22Rv1 (cell line): ENCODE data around the gene SLC35B2.

Source experiments
- H3K27ac ChIP-seq: fragments of 450-650 bp; 2 replicates; pipeline ENCODE4 v1.5.1; 2017
- ZFX ChIP-seq: fragments of 450-650 bp; IDR thresholded peaks from 2 replicates; pipeline ENCODE4 v1.6.1; 2017; ENCODE audit warnings: antibody characterized with exemption, borderline replicate concordance
- TF ChIP-seq, protein P1 (sequence below): fragments of 450-650 bp; IDR thresholded peaks from 2 replicates; pipeline ENCODE4 v1.5.1; 2017; ENCODE audit warnings: mild to moderate bottlenecking

SLC35B2 gene

DNA sequence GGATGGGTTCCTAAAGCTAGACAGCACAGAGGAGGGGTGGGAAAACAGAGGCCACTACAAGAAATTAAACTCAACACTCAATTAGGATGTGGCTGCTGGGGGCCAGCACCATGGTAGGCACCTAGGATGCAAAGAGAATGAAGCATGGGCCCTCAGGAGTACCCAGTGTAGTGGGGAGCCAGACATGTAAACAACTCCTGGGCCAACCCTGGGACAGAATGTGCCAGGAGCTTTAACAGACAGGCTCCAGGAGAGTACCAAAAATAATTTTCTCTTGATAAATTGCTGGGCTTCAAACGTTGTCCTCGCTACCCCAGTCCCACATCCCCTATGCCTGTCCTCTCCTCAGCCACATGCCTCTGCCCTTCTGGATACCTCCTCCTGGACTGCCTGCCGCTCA lies 14.6 kb upstream of the SLC35B2 start:
- H3K27ac ChIP-seq: no peak overlapping the region
- TF ChIP-seq ZFX: no peak
- TF ChIP-seq, protein P1, sequence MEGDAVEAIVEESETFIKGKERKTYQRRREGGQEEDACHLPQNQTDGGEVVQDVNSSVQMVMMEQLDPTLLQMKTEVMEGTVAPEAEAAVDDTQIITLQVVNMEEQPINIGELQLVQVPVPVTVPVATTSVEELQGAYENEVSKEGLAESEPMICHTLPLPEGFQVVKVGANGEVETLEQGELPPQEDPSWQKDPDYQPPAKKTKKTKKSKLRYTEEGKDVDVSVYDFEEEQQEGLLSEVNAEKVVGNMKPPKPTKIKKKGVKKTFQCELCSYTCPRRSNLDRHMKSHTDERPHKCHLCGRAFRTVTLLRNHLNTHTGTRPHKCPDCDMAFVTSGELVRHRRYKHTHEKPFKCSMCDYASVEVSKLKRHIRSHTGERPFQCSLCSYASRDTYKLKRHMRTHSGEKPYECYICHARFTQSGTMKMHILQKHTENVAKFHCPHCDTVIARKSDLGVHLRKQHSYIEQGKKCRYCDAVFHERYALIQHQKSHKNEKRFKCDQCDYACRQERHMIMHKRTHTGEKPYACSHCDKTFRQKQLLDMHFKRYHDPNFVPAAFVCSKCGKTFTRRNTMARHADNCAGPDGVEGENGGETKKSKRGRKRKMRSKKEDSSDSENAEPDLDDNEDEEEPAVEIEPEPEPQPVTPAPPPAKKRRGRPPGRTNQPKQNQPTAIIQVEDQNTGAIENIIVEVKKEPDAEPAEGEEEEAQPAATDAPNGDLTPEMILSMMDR: no peak

DNA sequence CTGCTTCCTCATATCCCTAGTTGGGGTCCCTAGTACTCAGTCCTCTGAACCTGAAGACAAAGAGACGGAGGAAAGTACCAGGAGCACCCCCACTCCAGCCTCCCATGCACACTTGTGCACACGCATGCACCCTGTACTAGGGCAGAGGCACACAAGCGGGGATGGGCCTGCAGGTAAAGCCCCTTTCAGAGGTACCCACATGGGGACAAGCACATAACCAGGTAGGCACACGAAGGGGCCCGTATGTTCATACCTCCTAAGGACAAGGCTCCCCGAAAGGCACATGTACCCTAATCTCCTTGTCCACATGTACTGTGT lies 14.0 kb upstream of the SLC35B2 start:
- TF ChIP-seq ZFX: no peak
- TF ChIP-seq, protein P1: no peak

DNA sequence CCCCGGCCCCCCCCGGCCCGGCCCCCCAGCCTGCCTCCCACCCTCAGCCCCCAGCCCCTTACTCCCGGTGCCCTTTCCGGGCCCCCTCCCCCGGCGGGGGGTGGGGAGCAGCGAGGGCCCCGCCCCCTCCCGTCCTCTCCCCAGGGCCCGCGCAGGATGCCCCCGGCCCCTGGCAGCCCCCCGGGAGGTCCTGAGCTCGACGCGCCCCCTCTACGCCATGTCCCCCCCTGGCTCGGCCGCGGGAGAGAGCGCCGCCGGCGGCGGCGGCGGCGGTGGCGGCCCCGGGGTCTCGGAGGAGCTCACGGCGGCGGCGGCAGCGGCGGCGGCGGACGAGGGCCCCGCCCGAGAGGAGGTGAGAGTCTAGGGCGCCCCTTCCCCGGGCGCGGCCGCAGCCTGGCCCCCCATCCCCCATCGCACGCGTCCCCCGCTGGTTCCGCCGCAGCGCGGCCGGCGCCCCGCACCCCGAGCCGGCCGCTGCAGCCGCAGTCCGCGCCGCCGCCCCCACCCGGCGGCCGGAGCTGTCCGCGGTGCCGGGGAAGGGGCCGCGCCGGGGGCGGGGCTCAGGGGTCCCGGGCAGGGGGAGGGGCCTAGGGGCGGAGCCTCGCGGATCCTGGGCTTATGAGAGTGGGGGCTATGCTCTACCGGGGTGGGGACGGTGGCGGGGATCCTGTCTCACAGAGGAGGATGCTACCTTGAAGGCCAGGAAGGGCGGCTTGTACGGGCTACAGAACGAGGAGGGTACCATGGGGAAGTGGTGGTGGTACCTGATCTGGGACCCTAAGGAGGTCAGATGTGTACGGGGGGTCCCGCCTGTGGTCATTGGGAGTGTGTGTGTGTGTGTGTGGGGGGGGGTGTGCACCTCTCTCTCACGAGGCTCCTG lies 13.4 kb upstream of the SLC35B2 start:
- no peak for TF ChIP-seq ZFX
- TF ChIP-seq, protein P1: peak; percentile 28

More for the DNA sequence above, 14.0 kb upstream of the SLC35B2 start:
- H3K27ac ChIP-seq: no peak overlapping the region

DNA sequence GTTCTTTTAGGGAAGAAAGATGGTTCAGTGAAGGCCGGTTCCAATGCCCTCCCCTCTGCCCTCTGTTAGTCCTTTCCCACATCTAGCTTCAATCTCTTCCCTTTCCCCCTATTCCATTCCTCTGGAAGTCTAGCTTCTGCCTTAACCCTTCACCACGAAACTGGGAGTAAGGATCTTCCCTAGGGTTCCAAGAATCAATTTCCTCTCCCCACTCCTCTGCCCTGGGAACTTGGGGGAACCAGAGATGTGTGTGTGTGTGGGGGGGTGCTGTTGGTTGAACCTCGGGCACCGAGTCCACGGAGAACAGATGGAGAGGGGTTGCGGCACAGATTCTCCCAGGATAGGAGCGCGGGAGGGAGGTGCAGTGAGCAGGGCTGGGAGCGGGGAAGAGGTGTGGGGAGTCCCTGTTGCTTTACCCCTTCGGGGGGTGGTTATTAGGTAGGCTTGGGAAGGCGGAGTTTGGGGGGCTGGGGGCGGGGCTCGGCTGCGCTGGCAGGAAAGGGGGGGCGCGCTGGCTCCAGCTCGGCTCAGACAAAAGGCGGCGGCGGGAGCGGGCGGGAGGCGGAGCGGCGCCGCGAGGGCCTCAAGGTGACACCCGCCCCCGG lies 12.7 kb upstream of the SLC35B2 start, which contains the start of gene TMEM151B:
Gene TMEM151B (plus strand): TSS at position 530 of the 605 bp plus-strand sequence. CDS start 293 bp downstream, outside the sequence.
- TF ChIP-seq ZFX: no peak
- TF ChIP-seq, protein P1: no peak

More for the DNA sequence above, 13.4 kb upstream of the SLC35B2 start:
- H3K27ac ChIP-seq: no peak overlapping the region

DNA sequence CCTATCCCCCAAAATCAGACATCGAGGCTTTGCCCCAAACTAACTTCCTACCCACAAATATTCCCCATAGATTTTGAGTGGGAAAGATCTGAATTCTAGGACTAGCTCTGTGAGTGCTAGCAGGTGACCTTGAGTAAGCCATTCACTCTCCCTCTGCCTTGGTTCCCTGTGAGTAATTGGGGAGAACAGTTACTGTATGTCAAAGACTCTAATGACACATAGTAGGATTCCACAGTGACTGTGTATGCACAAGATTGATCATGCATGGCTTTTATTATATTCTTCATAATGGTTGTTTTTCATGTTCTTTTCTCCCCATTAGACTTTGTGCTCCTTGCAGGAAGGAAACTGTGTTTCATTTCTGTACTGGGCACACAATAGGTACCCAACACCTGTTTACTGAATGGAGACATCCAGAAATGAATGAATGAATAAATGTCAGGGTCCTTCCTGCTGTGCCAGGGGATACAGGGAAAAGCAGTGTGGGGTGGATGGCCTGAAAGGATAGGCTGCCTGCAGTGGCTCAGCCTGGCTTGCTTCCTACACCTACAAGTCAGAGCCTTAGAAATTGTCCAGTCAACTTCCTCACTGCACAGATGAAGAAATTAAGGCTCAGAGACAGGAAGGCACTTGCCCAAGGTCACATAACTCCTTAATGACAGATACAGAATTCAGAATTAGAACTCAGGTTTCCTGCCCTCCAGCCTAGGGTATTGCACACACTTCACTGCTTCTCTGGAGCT lies 12.0 kb upstream of the SLC35B2 start:
- no peak overlapping the region for H3K27ac ChIP-seq
- TF ChIP-seq, protein P1: no peak
- no peak for TF ChIP-seq ZFX

More for the DNA sequence above, 12.7 kb upstream of the SLC35B2 start, which contains the start of gene TMEM151B:
- H3K27ac ChIP-seq: no peak within 1 kb of the TSS

DNA sequence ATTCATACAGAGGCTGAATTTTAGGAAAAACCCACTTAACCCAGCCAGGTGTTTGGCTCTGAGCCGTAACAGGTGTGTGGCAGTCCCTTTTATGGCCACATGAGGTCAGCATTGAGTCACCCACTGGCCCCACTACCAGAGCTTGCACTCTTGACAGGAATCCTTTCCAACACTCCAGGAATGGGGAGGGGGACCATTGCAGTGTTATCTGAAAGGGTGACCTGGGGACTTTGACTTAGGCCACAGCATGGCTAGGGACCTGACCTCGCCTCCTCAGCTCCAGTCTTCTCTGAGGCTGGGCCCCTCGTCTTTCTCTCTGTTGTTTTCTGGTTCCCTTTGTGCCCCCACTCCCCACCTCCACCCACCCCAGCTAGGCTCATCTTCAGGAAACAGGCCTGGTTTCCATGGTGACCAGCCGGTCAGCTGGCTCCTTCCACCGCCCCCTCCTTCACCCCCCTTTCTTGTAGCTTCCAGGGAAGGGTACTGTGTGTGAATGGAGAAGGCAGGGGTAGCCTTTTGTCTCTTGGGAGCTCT lies 10.8 kb upstream of the SLC35B2 start:
- H3K27ac ChIP-seq: no peak overlapping the region
- TF ChIP-seq, protein P1: peak; percentile 96
- TF ChIP-seq ZFX: no peak
